ENCODE data around the gene RFPL4A. TPM values are rescaled to one million over a fixed set of nuclear protein-coding genes. Genes with fewer than 3 reads are reported as not detected.
"Not testable (repeated sequence)": the region's sequence is repeated elsewhere in the genome, so short reads cannot be mapped to it uniquely, and the experiment has no call there.

The RFPL4A gene
- total and polyA plus RNA-seq, 9 donors: not detected

GRCh38 chr19:55720214-55720746 lies 38.6 kb upstream of the RFPL4A start:
- no peak for DNase-seq
- Histone ChIP-seq H3K9me3 (no peaks in the 10 kb centered on the region), H3K4me3 (no peak overlapping the region), H3K36me3 (no peaks in the 10 kb centered on the region), H3K4me1 (ENCODE audit: insufficient read depth) (no peaks in the 10 kb centered on the region), H3K27ac (no peak overlapping the region), H3K27me3 (no peaks in the 10 kb centered on the region)
- 70 to 71% (median 70%) methylated on average over 5 of the region's 5 CpGs for WGBS, 3 donors
- TF ChIP-seq EP300 (IDR thresholded peaks at IDR 0.05) (no peak), POLR2A (IDR thresholded peaks at IDR 0.05) (no peak), CTCF (IDR thresholded peaks at IDR 0.05) (no peak)
- intact Hi-C loops (cut with DNase I): no loop called here

GRCh38 chr19:55720801-55721200 lies 38.1 kb upstream of the RFPL4A start:
- Histone ChIP-seq H3K27ac (no peak overlapping the region), H3K4me3 (no peak overlapping the region), H3K4me1 (ENCODE audit: insufficient read depth) (no peaks in the 10 kb centered on the region), H3K36me3 (no peaks in the 10 kb centered on the region), H3K9me3 (no peaks in the 10 kb centered on the region), H3K27me3 (no peaks in the 10 kb centered on the region)
- DNase-seq: no peak
- TF ChIP-seq EP300 (IDR thresholded peaks at IDR 0.05): no peak
- no peak for TF ChIP-seq POLR2A (IDR thresholded peaks at IDR 0.05)
- no peak for TF ChIP-seq CTCF (IDR thresholded peaks at IDR 0.05)
- WGBS, 3 donors: 80 to 93% (median 88%) methylated on average over 3 of the region's 3 CpGs
- intact Hi-C loops (cut with DNase I): no loop called here

- no peak for TF ChIP-seq POLR2A (IDR thresholded peaks at IDR 0.05)
- DNase-seq: no peak
- no peaks in the 10 kb centered on the region for H3K36me3 ChIP-seq
- intact Hi-C loops (cut with DNase I): no loop called here
- 73 to 84% (median 74%) methylated on average over 8 of the region's 8 CpGs for WGBS, 3 donors
- no peaks in the 10 kb centered on the region for H3K4me1 ChIP-seq (ENCODE audit: insufficient read depth)
- H3K27me3 ChIP-seq: no peaks in the 10 kb centered on the region
- H3K27ac ChIP-seq: no peak overlapping the region
- no peaks in the 10 kb centered on the region for H3K9me3 ChIP-seq
- no peak overlapping the region for H3K4me3 ChIP-seq
These were observed 35.4 kb upstream of the RFPL4A start for GRCh38 chr19:55723491-55723890.

GRCh38 chr19:55730378-55730777 lies 28.5 kb upstream of the RFPL4A start:
- intact Hi-C loops (cut with DNase I); H3K4me3 ChIP-seq; DNase-seq; H3K27ac ChIP-seq; H3K9me3 ChIP-seq; H3K27me3 ChIP-seq; H3K36me3 ChIP-seq; H3K4me1 ChIP-seq (ENCODE audit: insufficient read depth): not testable (repeated sequence)
- WGBS, 3 donors: 65 to 82% (median 72%) methylated on average over 2 of the region's 2 CpGs

GRCh38 chr19:55738302-55738701 lies 20.6 kb upstream of the RFPL4A start, which contains the start of gene NLRP9:
NLRP9 (minus strand) TSS chr19:55738402; CDS start chr19:55738374, 28 bp downstream.
- Histone ChIP-seq H3K36me3 (no peaks in the 10 kb centered on the region), H3K4me1 (ENCODE audit: insufficient read depth) (no peaks in the 10 kb centered on the region), H3K27me3 (no peaks in the 10 kb centered on the region), H3K27ac (no peak within 1 kb of the TSS), H3K9me3 (no peaks in the 10 kb centered on the region), H3K4me3 (no peak within 1 kb of the TSS)
- WGBS, 3 donors: 77 to 83% (median 82%) methylated on average over 3 of the region's 3 CpGs
- intact Hi-C loops (cut with DNase I): no loop called here
- TF ChIP-seq EP300 (IDR thresholded peaks at IDR 0.05) (no peak), CTCF (IDR thresholded peaks at IDR 0.05) (no peak), POLR2A (IDR thresholded peaks at IDR 0.05) (no peak)
- no peak for DNase-seq
